ENCODE data around the gene OR2M2.

The OR2M2 gene

GRCh38 chr1:248189026-248189425 lies 14.4 kb downstream of the OR2M2 start:
- Histone ChIP-seq H3K36me3 (ENCODE audit: control insufficient read depth, insufficient read depth, low read length) (no peaks in the 10 kb centered on the region), H3K4me3 (ENCODE audit: low read length) (no peak overlapping the region), H3K4me1 (ENCODE audit: control insufficient read depth, insufficient read depth, low read length) (no peaks in the 10 kb centered on the region), H3K27ac (ENCODE audit: low read depth, low read length) (no peak overlapping the region), H3K9ac (ENCODE audit: low read length) (no peak overlapping the region), H3K27me3 (ENCODE audit: control insufficient read depth, insufficient read depth, low read length) (no peaks in the 10 kb centered on the region)

GRCh38 chr1:248194117-248194516 lies 19.5 kb downstream of the OR2M2 start:
- H3K4me1 ChIP-seq (ENCODE audit: control insufficient read depth, insufficient read depth, low read length): no peaks in the 10 kb centered on the region

GRCh38 chr1:248196965-248197364 lies 22.3 kb downstream of the OR2M2 start, which contains the start of gene OR2M3:
OR2M3 (plus strand) TSS chr1:248197265; CDS start chr1:248203068, 5,803 bp downstream.
- Histone ChIP-seq H3K27ac (ENCODE audit: low read depth, low read length) (no peak within 1 kb of the TSS), H3K4me1 (ENCODE audit: control insufficient read depth, insufficient read depth, low read length) (no peaks in the 10 kb centered on the region), H3K4me3 (ENCODE audit: low read length) (no peak within 1 kb of the TSS), H3K27me3 (ENCODE audit: control insufficient read depth, insufficient read depth, low read length) (no peaks in the 10 kb centered on the region), H3K36me3 (ENCODE audit: control insufficient read depth, insufficient read depth, low read length) (no peaks in the 10 kb centered on the region), H3K9ac (ENCODE audit: low read length) (no peak within 1 kb of the TSS)

More at GRCh38 chr1:248194117-248194516, 19.5 kb downstream of the OR2M2 start:
- Histone ChIP-seq H3K27me3 (ENCODE audit: control insufficient read depth, insufficient read depth, low read length) (no peaks in the 10 kb centered on the region), H3K36me3 (ENCODE audit: control insufficient read depth, insufficient read depth, low read length) (no peaks in the 10 kb centered on the region), H3K27ac (ENCODE audit: low read depth, low read length) (no peak overlapping the region), H3K9ac (ENCODE audit: low read length) (no peak overlapping the region), H3K4me3 (ENCODE audit: low read length) (no peak overlapping the region)

GRCh38 chr1:248215880-248216279 lies 41.3 kb downstream of the OR2M2 start:
- Histone ChIP-seq H3K27me3 (ENCODE audit: control insufficient read depth, insufficient read depth, low read length) (no peaks in the 10 kb centered on the region), H3K27ac (ENCODE audit: low read depth, low read length) (no peak overlapping the region), H3K4me1 (ENCODE audit: control insufficient read depth, insufficient read depth, low read length) (no peaks in the 10 kb centered on the region), H3K4me3 (ENCODE audit: low read length) (no peak overlapping the region), H3K9ac (ENCODE audit: low read length) (no peak overlapping the region), H3K36me3 (ENCODE audit: control insufficient read depth, insufficient read depth, low read length) (no peaks in the 10 kb centered on the region)

- Histone ChIP-seq H3K27ac (ENCODE audit: low read depth, low read length) (no peak overlapping the region), H3K4me1 (ENCODE audit: control insufficient read depth, insufficient read depth, low read length) (no peaks in the 10 kb centered on the region), H3K4me3 (ENCODE audit: low read length) (no peak overlapping the region), H3K36me3 (ENCODE audit: control insufficient read depth, insufficient read depth, low read length) (no peaks in the 10 kb centered on the region), H3K27me3 (ENCODE audit: control insufficient read depth, insufficient read depth, low read length) (no peaks in the 10 kb centered on the region), H3K9ac (ENCODE audit: low read length) (no peak overlapping the region)
Measured at GRCh38 chr1:248225537-248225936, 50.9 kb downstream of the OR2M2 start.

GRCh38 chr1:248229360-248229908 lies 54.8 kb downstream of the OR2M2 start:
- Histone ChIP-seq H3K4me3 (ENCODE audit: low read length) (no peak overlapping the region), H3K4me1 (ENCODE audit: control insufficient read depth, insufficient read depth, low read length) (no peaks in the 10 kb centered on the region), H3K27ac (ENCODE audit: low read depth, low read length) (no peak overlapping the region), H3K9ac (ENCODE audit: low read length) (no peak overlapping the region), H3K36me3 (ENCODE audit: control insufficient read depth, insufficient read depth, low read length) (no peaks in the 10 kb centered on the region), H3K27me3 (ENCODE audit: control insufficient read depth, insufficient read depth, low read length) (no peaks in the 10 kb centered on the region)
